SK-N-SH (cell line): ENCODE results near the gene MAPK11. TPM values are rescaled to one million over a fixed set of nuclear protein-coding genes. Genes with fewer than 3 reads are reported as not detected.

Experiments used
- CTCF ChIA-PET: fragments of 300-600, 350-600 bp; formaldehyde crosslinking; extraction: SDS; loops from one replicate; lab custom pipeline; 2021; lab: Yijun Ruan, JAX
- POLR2A ChIA-PET: fragments of 350-600 bp; sonication (Branson Sonifier 250); formaldehyde crosslinking; extraction: SDS; loops from one replicate; lab custom pipeline; 2020; ENCODE audit warnings: antibody characterized with exemption, inconsistent platforms; lab: Yijun Ruan, JAX
- DNase-seq: peaks from one replicate; pipeline ENCODE4 v3.0.0; 2012
- H2AFZ ChIP-seq: fragments of 200-600 bp; sonication (generic); 2 replicates; pipeline ENCODE4 v1.8.1; 2016; ENCODE audit warnings: antibody characterized with exemption, mild to moderate bottlenecking, low read depth
- H3F3A ChIP-seq: fragments of 200-600 bp; sonication (generic); replicated peaks from 2 replicates; pipeline ENCODE3; 2016; ENCODE audit warnings: antibody characterized with exemption, mild to moderate bottlenecking; ENCODE audit not compliant: insufficient read depth
- H3K27ac ChIP-seq, 2 experiments: fragments of 200-500 bp in 1 of 2; fragments of 200-600 bp in 1 of 2; sonication (Bioruptor generic) in 1 of 2; sonication (generic), shearing (Covaris generic) in 1 of 2; 2 replicates each; pipeline versions ENCODE4 v1.5.1 to v1.6.1; 2014 to 2016; ENCODE audit warnings: low read depth in 2 of 2, inconsistent platforms in 1 of 2, low read length in 1 of 2, mild to moderate bottlenecking in 1 of 2, mixed read lengths in 1 of 2
- H3K27me3 ChIP-seq: fragments of 200-600 bp; sonication (generic), shearing (Covaris generic); 2 replicates; pipeline ENCODE4 v1.6.1; 2016; ENCODE audit warnings: mixed run types; ENCODE audit not compliant: insufficient read depth
- H3K36me3 ChIP-seq, 2 experiments: fragments of 200-500 bp in 1 of 2; fragments of 200-600 bp in 1 of 2; sonication (Bioruptor generic) in 1 of 2; sonication (generic) in 1 of 2; replicated peaks in 1 of 2; 2 replicates each; pipeline versions ENCODE3 to v1.5.1; 2014 to 2016; ENCODE audit warnings: low read length in 1 of 2, mild to moderate bottlenecking in 1 of 2; ENCODE audit not compliant: insufficient read depth in 2 of 2, control insufficient read depth in 1 of 2
- H3K4me1 ChIP-seq, 2 experiments: fragments of 200-500 bp in 1 of 2; fragments of 200-600 bp in 1 of 2; sonication (Bioruptor generic) in 1 of 2; sonication (generic), shearing (Covaris generic) in 1 of 2; 2 replicates each; pipeline versions ENCODE4 v1.5.1 to v1.6.1; 2014 to 2016; ENCODE audit warnings: low read depth in 1 of 2, low read length in 1 of 2, mixed run types in 1 of 2; ENCODE audit not compliant: insufficient read depth in 2 of 2, control insufficient read depth in 1 of 2
- H3K4me2 ChIP-seq: fragments of 200-600 bp; sonication (generic), shearing (Covaris generic); 2 replicates; pipeline ENCODE4 v1.6.1; 2017; ENCODE audit warnings: mixed run types
- H3K4me3 ChIP-seq, 2 experiments: fragments of 200-500 bp in 1 of 2; fragments of 200-600 bp in 1 of 2; sonication (Bioruptor generic) in 1 of 2; sonication (generic), shearing (Covaris generic) in 1 of 2; 2 replicates each; pipeline versions ENCODE4 v1.5.1 to v1.8.1; 2014 to 2016; ENCODE audit warnings: low read depth in 2 of 2, inconsistent platforms in 1 of 2, low read length in 1 of 2, mild to moderate bottlenecking in 1 of 2, mixed read lengths in 1 of 2, moderate library complexity in 1 of 2
- H3K79me2 ChIP-seq: fragments of 200-600 bp; sonication (generic); 2 replicates; pipeline ENCODE4 v1.8.1; 2017; ENCODE audit warnings: mild to moderate bottlenecking; ENCODE audit not compliant: insufficient read depth
- H3K9ac ChIP-seq: fragments of 200-600 bp; sonication (generic); 2 replicates; pipeline ENCODE4 v1.6.1; 2017; ENCODE audit warnings: mixed run types
- H3K9me2 ChIP-seq: fragments of 200-600 bp; sonication (generic); 2 replicates; pipeline ENCODE4 v1.6.1; 2017; ENCODE audit warnings: mixed run types
- H3K9me3 ChIP-seq: fragments of 200-600 bp; sonication (generic); 2 replicates; pipeline ENCODE4 v1.6.1; 2017; ENCODE audit warnings: mixed run types, mild to moderate bottlenecking, moderate library complexity
- H4K20me1 ChIP-seq: fragments of 200-600 bp; sonication (generic); 2 replicates; pipeline ENCODE4 v1.6.1; 2017; ENCODE audit warnings: mild to moderate bottlenecking, mixed run types; ENCODE audit not compliant: insufficient read depth
- FOXM1 ChIP-seq: IDR thresholded peaks from 2 replicates; pipeline ENCODE4 v1.4.0; 2012; ENCODE audit warnings: low read depth, mild to moderate bottlenecking
- RXRA ChIP-seq: IDR thresholded peaks from 2 replicates; pipeline ENCODE4 v1.4.0; 2012; ENCODE audit warnings: low read depth, mild to moderate bottlenecking, borderline replicate concordance
- SMC3 ChIP-seq: IDR thresholded peaks from 2 replicates; pipeline ENCODE4 v1.6.1; 2012; ENCODE audit warnings: low read depth, low read length, improper control_type of control experiment
- USF1 ChIP-seq: IDR thresholded peaks from 2 replicates; pipeline ENCODE4 v1.4.0; 2012; ENCODE audit warnings: low read depth, borderline replicate concordance
- WGBS: methylation state at CpG from one replicate; pipeline ENCODE4 v1.1.6; 2017; ENCODE audit warnings: low lambda C conversion rate; 5-methylcytosine and 5-hydroxymethylcytosine counted together
- polyA plus RNA-seq, 3 experiments: library from polyadenylated mRNA; depleted of rRNA; stranded (reverse); fragments of >200 nt; gene quantifications; 2 replicates each; pipeline ENCODE4 v1.2.3, GENCODE V29; 2012
- TF ChIP-seq, protein P1 (sequence below): IDR thresholded peaks from 2 replicates; pipeline ENCODE4 v1.4.0; 2012; ENCODE audit warnings: low read depth, borderline replicate concordance
- TF ChIP-seq, protein P2 (sequence below): fragments of 200-600 bp; sonication (generic); IDR thresholded peaks from 2 replicates; pipeline ENCODE4 v1.6.1; 2017; ENCODE audit warnings: antibody characterized with exemption, mild to moderate bottlenecking, moderate library complexity

The MAPK11 gene
- polyA plus RNA-seq, 1 of the 3 experiments (the other 2 are of a cell fraction) = 36.0 TPM

GRCh38 chr22:50258361-50259292 lies 11.6 kb downstream of the MAPK11 start (continued):
- no peak for TF ChIP-seq SMC3
- TF ChIP-seq, protein P1, sequence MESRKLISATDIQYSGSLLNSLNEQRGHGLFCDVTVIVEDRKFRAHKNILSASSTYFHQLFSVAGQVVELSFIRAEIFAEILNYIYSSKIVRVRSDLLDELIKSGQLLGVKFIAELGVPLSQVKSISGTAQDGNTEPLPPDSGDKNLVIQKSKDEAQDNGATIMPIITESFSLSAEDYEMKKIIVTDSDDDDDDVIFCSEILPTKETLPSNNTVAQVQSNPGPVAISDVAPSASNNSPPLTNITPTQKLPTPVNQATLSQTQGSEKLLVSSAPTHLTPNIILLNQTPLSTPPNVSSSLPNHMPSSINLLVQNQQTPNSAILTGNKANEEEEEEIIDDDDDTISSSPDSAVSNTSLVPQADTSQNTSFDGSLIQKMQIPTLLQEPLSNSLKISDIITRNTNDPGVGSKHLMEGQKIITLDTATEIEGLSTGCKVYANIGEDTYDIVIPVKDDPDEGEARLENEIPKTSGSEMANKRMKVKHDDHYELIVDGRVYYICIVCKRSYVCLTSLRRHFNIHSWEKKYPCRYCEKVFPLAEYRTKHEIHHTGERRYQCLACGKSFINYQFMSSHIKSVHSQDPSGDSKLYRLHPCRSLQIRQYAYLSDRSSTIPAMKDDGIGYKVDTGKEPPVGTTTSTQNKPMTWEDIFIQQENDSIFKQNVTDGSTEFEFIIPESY = no peak
- TF ChIP-seq FOXM1 = no peak
- TF ChIP-seq, protein P2, sequence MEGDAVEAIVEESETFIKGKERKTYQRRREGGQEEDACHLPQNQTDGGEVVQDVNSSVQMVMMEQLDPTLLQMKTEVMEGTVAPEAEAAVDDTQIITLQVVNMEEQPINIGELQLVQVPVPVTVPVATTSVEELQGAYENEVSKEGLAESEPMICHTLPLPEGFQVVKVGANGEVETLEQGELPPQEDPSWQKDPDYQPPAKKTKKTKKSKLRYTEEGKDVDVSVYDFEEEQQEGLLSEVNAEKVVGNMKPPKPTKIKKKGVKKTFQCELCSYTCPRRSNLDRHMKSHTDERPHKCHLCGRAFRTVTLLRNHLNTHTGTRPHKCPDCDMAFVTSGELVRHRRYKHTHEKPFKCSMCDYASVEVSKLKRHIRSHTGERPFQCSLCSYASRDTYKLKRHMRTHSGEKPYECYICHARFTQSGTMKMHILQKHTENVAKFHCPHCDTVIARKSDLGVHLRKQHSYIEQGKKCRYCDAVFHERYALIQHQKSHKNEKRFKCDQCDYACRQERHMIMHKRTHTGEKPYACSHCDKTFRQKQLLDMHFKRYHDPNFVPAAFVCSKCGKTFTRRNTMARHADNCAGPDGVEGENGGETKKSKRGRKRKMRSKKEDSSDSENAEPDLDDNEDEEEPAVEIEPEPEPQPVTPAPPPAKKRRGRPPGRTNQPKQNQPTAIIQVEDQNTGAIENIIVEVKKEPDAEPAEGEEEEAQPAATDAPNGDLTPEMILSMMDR = no peak
- TF ChIP-seq, all 33 proteins: peak for 0

DNA sequence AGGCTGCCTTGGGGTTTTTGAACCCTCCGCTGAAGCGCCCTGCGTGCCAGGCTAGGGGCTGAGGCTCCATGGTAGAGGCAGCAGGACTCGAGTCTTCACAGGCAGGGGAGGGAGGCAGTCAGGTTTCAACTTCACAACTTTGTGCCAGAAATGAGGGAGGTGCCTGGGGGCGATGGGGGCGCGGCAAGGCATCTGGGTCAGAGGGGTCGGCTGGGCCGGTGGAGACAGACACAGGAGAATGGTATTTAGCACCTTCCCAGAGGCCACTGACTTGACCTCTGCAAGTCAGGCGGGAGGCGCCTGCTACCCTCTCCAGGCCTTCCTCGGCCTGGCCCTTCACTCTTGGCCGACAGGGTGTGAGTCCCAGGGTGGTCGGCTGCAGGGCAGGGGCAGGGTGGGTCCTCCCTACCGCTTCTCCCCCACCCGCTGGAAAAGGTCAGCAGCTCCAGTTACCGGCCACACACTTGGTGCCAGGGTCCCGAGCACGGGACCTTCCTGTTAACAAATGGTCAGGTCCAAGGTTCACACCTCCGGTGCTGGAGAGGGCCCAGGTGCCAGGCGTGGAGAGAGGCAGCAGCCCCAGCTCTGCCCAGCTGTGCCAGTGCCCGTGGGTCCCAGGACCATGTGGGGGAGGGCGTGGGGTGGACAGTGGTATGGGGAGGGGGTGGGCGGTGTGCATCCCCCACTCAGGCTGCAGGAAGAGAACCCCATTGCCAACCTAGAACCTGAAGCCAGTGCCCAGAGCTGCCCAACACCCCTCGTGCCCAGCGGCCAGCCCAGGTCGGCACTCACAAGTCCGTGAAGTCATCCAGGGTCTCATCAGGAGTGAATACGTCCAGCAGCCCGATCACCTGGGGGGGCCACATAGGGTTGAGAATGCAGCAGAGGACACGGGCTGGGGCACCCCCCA lies 12.5 kb downstream of the MAPK11 start:
- Histone ChIP-seq H3K9me2 (no peaks in the 10 kb centered on the region), H3K4me1 (peaks cover 8 to 18% of the 10 kb centered on the region in 2 experiments; a peak in 2 of 4 replicates), H3F3A (no peaks in the 10 kb centered on the region), H3K4me3 (no peak overlapping the region)
- no peak for TF ChIP-seq USF1
- no peak for TF ChIP-seq RXRA
- TF ChIP-seq, all 33 proteins: peak for 0
- POLR2A ChIA-PET = no interaction called here
- Histone ChIP-seq H4K20me1 (0 out of 2 replicates have a peak, but pooled peaks cover 2% of the 10 kb centered on the region), H2AFZ (no peak overlapping the region), H3K9me3 (no peaks in the 10 kb centered on the region), H3K79me2 (peaks cover 27% of the 10 kb centered on the region), H3K36me3 (peaks cover 0 to 31% of the 10 kb centered on the region in 2 experiments), H3K4me2 (no peak overlapping the region), H3K9ac (no peak overlapping the region), H3K27ac (no peak overlapping the region), H3K27me3 (no peaks in the 10 kb centered on the region)
- 95% methylated on average over 16 of the region's 31 CpGs for WGBS
- CTCF ChIA-PET = interaction anchor here (2.9 kb wide), 1 partner anchor 84 kb away, joined by 11 read pairs; no protein-coding TSS in a partner anchor
- no peak for DNase-seq
